NOMO-1 (cell line): ENCODE data around the gene RBL2.
"Not testable (repeated sequence)": the region's sequence is repeated elsewhere in the genome, so short reads cannot be mapped to it uniquely, and the experiment has no call there.

Experiments used
- DNase-seq, 2 experiments: peaks; one replicate each; lab custom pipeline; 2025; ENCODE audit not compliant: unreplicated experiment in 2 of 2; lab: John Stamatoyannopoulos, UW

The RBL2 gene

DNA sequence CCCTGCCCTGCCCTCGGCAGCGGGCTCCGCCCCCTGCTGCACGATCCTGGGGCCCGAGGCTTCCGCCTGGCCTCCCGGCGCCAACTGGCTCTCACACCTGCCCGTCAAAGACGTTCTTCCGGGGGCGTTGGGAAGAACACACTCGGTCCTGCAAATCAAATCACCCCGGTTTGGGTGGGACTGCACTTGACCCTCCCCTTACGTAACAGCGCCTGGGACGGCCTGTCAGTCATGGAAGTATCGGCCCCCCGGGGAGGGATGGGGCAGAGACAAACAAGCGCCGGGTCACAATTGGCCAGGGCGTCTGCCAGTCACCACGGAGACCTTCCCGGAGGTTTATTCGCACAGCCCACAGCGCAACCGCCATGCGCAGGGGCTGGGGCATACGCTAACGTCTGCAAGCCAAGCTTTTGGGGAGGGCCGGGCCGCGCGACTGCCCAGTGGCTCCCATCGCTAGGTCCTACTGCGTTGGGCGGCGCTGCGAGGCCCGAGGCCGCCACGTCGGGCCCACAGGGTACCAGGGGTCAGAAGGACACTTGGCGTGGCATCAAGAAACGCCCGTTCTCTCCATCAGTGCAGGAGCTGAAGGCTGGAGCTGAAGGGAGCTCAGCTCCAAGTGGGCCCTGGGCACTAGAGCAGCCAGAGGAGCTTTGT is 69.1 kb downstream of the RBL2 start:
- DNase-seq, result peak; percentile 99 to 100

DNA sequence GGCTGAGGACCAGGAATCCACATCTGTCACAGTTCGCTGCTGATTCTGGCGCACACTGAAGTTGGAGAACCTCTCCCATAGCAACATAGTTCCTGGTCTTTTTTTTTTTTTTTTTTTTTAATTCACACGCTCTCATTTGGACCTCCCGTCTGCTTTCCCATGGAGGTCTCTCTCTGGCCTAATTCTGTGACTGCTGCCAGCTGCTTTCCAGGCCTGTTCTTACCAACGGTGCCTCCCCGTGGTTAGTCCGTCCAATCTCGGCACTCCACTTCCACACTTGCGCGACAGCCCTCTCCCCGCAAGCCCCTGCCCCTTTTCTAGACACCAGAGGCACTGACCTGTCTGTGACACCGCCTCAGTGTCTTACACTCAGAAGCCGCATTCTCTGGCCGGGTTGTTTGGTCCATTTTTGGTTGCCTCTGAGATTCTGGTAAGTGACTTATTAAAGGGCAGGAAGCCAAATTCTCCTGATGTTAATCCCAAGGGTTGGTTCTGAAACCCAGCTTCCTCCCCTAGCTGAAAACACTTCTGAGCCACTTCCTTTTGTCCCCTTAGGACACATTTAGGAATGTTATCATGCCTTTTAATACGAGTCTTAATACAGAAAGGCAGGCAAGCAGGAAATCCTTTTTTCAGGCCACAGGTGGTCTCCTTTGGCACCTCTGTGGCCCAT is 69.9 kb downstream of the RBL2 start:
- no peak for DNase-seq

DNA sequence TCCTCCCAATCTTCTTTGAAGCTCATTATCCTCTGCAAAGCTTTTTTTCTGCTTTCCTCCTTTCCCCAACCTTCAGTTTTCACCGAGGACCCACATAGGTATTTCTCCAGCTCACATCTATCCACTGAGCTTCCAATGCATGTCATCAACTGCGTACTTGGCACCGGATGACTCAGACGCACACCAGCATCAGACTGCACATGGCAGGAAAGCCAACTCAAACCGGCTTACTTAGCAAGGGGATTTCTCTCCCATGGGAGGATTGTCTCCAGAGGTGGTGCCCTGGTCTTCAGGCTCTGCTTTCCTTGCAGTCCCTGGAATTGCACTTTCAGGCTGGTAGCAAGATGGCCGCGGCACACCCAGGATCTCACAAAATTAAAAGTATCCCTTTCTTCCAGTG is 70.4 kb downstream of the RBL2 start:
- DNase-seq, result no peak

DNA sequence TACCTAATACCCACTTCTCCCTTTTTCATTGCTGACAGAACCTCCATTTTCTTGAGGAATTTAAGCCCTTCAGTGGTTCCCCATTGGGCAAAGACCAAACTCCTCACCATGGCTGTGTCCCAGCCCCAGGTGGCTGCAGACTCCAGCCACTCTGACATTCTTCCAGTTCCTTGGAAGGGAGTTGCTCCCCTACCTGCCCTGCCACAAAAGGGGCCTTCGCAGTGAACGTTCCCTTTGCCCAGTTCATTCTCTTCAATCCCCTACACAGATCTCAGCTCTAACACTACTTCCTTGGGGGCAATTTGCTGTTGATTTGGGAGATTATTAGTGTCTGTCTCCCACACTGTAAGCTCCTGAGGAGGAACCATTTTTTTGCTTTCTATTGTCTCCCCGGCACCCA is 72.0 kb downstream of the RBL2 start:
- no peak for DNase-seq

DNA sequence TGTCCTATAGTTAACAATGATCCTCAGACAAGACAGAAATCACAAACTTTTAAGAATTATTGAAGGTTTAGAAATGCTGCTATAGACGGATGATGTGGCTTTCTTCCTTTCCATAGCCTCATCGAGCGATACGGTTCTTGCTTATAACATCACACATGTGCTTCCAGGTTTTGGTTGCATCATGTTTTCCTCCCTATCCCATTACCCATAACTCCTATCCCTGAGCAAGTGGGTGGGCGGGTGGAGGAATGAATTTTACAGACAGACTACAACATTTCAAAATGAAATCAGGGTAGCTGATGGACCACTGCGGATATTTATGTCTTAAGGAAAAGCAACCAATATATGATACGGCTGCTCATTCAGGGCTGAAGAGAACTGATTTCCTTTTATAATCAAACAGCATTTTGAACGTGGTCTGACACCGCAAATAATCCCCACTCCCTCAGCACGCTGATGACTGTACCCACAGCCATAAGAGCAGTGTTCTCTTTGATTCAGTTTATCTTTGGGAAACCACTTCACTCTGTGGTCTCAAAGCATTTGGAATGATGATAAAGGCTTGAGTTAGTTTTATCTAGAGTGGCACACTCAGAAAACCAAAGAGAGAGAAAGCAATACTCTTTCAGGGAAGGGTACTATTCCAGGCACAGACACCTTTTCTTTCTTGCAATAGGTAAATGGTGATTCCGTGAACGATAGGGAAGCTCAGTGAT is 73.4 kb downstream of the RBL2 start:
- no peak for DNase-seq

DNA sequence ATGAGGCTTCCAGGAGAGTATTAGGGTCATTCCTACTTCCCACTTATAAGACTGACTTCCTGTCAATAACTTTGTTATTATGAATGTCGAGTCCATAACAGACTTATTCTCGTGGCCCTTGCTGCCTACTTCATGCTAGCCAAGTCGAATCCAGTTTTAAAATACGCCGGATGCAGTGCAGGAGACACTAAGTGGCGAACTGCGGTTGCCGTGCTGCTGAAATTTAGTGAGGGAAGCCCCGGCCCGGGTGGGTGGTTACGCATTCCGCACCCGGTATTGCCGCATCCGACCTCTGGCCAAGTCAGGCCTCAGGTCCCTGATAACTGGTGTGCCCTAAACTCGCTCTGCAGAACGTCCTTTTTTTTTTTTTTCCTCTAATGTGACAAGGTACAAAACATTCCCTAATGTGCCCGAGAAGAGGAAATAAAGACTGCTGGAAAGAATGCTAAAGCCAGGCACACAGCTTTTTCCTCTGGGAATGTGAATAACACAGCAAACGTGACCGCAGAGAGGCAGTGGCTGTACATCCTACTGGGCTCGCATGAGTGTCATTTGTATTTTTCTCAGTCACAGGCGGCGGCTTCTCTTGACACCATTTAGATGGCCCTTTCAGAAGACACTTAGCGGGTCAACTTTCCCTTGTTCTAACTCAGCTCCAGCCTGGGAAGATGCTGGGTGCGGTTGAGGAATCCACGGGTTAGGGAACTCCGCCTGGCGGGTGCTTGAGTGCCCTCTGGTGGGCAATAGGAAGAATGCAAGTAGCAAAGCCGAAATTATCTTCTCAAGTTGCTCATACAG is 75.8 kb downstream of the RBL2 start:
- peak; percentile 5 to 15 for DNase-seq

DNA sequence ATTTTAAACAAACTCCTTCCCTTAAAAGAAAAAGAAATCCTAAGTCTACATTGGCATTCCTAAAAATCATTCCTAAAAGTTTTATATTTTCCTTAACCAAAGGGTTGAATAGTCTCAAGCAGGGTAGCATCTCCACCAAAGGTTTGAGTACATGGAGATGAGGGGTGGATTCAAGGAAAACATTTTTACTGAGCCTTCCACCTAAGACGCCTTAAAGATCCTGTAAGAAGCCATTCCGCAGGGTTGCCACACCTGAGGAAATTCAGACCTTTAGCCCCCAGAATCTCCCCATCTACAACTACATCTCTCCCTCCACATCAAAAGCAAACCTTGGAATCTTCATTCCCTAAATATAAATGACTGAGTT is 76.4 kb downstream of the RBL2 start:
- DNase-seq, result no peak

DNA sequence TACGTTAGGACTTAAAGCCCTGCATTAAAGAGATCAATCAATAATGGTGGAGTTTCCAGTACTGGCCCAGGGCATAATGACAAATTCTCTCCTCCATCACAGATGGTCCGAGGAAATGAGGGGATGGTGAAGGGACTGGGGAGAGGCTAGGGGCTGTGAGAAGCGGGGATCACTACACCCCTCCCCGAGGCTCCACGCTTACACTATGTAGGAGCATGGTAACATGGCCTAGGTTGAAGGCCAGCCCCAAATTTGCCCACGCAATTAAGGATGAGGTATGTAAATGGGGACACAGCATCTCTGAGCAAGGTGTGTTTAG is 76.8 kb downstream of the RBL2 start:
- no peak for DNase-seq

DNA sequence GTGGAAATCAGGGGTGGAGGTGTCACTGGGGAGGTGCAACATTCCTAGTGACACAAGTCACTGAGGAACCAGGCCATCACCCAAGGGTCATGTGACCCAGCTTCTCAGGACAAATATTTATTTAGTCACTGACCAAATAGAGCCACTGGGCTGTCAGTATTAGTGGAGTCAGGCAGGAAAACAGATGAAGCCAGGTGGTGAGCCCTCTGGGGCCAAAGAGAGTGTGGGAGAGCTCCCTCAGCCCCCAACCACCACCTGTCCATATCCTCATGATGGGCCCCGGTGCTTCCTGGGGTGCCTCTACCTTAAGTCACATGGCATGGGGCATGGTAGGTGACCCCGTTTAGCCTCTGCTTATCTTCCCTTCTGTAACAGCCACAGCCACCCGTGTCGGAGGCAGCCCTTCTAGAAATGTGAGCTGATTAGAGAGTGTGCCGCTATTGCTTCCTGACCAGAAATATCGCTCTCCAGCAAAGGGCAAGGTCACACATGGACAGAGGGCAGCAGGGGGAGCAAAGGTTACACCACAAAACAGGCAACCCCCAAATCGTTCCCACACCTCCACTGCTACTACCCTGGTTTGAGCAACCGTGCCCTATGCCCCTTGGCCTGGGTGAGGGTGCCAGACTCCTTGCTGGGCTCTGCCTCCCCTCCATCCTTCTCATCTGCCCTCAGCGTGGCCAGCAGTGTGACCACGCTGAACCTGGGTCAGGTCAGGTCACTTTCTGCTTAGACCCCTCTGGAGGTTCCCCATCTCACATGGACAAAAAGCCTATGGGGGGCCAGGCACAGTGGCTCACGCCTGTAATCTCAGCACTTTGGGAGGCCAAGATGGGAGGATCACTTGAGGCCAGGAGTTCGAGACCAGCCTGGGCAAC is 77.4 kb downstream of the RBL2 start:
- no peak for DNase-seq

DNA sequence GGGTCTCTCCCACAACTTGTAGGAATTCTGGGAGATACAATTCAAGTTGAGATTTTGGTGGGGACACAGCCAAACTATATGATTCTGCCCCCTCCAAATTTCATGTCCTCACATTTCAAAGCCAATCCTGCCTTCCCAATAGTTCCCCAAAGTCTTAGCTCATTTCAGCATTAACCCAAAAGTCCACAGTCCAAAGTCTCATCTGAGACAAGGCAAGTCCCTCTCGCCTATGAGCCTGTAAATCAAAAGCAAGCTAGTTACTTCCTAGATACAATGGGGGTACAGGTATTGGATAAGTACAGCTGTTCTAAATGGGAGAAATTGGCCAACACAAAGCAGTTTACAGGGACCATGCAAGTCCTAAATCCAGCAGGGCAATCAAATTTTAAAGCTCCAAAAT is 78.5 kb downstream of the RBL2 start:
- not testable (repeated sequence) for DNase-seq

DNA sequence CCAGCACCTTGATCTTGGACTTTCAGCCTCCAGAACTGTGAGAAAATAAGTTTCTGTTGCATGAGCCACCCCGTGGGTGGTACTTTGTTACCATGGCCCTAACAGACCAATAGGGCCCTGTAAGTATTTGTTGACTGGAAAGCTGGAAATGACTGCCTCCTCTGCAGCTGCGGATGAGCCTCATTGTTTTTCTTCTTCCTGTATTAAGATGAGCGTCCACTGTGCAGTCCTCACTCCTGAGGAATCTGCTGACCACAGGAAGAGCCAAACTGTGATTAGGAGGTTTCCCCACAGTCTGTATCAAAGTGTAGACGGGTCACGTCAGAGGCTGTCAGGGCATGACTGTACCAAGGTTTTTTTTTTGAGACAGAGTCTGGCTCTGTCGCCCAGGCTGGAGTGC is 81.0 kb downstream of the RBL2 start:
- DNase-seq, result no peak

DNA sequence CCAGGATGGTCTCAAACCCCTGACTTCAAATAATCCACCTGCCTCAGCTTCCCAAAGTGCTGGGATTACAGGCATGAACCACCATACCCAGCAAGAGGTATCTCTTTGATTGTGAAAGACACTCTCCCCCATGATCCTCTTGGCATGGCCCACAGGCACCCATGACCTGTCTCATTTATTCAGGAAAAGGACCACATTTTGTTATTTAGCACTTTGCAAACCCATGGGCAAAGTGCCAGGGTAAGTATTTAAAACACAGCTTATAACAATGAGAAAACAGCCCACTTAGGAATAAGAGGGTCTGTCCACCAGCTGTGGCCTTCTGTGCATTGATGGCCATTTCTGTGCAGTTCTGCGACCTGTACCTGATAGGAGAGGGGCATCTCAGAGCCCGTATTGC is 81.5 kb downstream of the RBL2 start:
- DNase-seq, result no peak

DNA sequence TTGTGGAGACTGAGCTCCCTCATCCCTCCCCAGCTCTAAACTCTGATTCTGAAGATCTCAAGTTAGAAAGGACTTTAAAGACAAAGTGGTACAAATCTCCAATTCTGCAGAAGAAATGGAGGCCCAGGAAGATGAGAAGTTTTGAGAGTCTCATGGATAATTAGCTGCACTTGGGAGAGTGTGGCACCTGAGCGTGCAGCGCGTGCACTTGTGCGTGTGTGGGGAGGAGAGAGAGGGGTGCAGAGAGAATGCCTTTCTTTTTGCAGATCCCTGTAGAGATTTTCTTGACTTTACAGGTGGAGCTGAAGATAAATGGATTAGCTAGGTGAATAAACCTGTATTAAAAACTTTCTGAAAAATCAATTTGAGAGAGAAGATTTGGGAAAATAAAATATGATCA is 83.6 kb downstream of the RBL2 start:
- no peak for DNase-seq

DNA sequence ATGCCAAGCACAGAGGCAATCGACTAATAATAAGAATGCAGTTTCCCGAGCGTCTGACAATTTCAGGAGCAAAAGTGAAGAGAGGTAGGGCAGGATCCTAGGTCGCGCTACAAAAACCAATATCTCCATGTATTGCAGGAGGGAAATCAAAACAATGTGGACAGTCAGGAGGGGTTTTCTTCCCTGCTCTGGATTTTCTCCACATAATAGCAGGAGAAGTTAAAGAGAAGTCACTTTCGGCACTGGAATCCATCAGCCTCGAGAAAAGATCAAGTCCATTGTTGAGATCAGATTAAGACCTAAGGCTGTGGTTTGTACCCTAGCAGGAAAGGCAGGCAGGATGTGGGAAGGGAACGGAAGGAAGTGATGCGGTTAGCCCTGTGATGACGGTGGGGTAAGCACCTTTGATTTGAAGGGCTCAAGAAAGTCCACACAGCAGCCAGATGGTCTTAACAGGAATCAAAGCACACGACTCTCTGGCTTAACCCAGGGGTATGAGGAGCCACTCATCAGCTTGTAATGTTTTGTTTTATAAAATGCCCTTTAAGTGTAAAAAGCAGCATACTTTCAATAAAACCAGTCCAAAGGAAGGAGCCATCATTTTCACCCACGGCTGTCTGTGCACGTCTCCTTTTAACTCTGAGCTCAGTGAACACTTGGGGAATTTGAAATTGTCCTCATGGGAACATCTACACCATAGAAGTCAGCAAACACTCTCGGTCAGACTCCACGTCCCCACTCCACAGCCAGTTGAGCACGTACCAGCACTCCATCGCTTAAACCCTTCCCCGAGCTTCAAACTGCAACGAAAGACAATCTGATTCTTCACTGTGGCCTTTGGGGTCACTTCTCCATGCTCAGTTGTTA is 84.5 kb downstream of the RBL2 start:
- DNase-seq, result peak; percentile 58 to 77

DNA sequence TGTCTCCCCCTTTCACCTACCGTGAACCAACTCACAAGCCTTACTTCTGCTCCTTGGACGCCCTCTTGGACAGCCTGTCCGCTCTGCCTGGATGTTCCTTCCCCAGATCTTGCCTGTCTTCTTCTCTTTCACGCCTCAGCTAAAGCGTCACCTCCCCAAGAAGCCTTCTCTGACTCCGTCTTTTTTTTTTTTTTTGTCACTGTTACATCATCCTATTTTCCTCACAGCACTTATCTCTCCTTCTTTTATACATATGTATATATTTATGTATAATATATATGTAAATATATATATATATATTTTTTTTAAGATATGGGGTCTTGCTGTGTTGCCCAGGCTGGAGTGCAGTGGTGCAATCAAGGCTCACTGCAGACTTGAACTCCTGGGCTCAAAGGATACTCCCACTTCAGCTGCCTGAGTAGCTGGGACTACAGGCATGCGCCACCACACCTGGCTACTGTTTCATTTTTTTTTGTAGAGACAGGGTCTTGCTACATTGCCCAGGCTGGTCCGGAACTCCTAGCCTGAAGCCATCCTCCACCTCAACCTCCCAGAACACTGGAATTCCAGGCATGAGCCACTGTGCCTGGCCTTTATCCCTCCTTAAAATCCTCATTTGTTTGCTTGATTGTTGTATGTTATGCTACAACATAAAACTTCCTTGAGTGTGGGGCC is 85.3 kb downstream of the RBL2 start:
- no peak for DNase-seq

DNA sequence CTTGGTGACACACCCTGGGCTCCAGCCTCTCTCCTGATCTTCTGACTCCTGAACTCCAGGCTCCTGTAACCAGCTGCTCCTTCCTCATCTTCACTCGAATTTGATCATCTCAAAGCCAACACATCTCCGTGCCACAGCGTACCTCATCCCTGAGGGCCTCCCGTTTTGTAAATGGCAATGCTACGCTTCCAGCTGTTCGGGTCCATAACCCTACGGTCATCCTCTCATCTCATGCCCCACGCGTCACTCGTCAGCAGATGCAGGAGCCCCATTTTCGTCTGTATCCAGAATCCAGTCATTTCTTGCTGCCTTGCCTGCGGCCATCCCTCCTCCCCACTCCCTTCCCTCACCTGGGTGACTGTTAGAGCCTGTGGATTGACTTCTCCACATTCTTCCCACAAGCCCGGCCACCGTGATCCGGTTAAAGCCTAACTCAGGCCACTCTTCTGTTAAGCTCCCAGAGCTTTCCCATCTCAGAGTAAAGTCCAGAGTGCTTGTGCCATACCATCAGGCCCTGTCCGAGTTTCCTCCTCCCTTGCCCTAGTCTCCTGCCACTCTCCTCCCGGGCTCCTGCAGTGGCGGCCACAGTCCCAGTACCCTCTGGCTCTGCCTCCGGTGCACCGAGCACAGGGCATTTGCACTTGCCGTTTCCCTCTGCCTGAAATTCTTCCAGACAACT is 89.0 kb downstream of the RBL2 start:
- no peak for DNase-seq

DNA sequence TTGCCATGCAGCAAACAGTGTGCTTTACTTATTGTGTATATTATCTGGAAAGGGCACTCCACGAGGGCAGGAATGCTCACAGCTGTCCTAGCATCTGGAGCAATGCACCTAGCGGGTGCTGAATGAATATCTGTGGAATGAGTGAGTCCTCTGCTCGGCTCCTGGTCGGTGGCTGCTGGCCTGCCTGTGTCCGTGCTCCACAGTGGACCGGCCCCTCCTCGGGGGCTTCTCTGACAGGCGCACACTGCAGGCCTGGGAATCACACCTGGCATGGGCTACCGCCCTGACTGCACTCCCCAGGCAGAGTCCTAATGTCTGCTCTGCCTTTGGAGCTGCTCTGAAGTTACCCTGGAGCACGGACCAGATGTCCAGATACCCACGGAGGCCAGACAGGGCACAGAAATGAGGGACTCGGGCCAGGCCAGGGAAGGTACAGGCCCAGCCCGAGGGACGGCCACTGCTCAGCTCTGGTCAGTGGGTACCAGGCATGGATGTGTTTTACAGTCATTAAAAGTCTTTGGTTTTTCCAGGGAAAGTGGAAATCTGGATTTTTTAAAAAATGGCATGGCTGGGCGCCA is 89.8 kb downstream of the RBL2 start:
- DNase-seq, result no peak

DNA sequence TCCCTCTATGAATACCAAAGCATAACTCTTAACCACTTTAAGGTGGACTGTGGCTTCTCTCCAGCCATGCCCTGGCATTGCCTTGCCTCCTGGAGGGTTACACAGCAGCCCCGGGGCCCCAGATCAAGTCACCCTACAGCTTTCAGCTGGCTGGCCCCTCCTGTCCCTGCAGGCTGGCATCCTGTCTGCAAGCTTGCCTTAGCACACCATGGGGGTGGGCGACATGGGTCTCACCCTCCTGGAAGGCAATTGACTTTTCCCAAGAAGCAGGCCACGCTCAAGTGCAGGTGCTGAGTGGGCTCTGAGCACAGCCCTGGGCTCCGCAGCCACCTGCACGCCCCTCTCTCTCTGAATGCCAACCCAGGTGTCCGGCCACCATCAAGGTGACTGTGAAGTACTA is 94.5 kb downstream of the RBL2 start:
- no peak for DNase-seq
